Small intestine (tissue), 7 donors: ENCODE measurements around the gene CLRN1. TPM values are rescaled to one million over a fixed set of nuclear protein-coding genes. Genes with fewer than 3 reads are reported as not detected.

Source experiments
- DNase-seq, 2 donors: peaks; one replicate each; pipeline versions ENCODE4 v3.0.0 to v3.0.0-alpha.2; 2013
- FAIRE-seq: peaks from 2 replicates; lab custom pipeline; 2012; peaks lifted over from hg19 to GRCh38; lab: Jason Lieb, UNC
- H3K27ac ChIP-seq, 3 donors: one replicate each; pipeline ENCODE4 v1.5.1; 2013; ENCODE audit warnings: low read length in 2 of 3, mild to moderate bottlenecking in 2 of 3, control low read depth in 1 of 3, inconsistent platforms in 1 of 3, low read depth in 1 of 3, moderate library complexity in 1 of 3
- H3K27me3 ChIP-seq, 3 donors: one replicate each; pipeline ENCODE4 v1.6.1; 2013; ENCODE audit warnings: low read length in 3 of 3, inconsistent platforms in 1 of 3; ENCODE audit not compliant: control insufficient read depth in 3 of 3, insufficient read depth in 3 of 3
- H3K36me3 ChIP-seq, 3 donors: one replicate each; pipeline ENCODE4 v1.6.1; 2013; ENCODE audit warnings: low read length in 3 of 3, inconsistent platforms in 1 of 3, low read depth in 1 of 3, mild to moderate bottlenecking in 1 of 3, moderate library complexity in 1 of 3; ENCODE audit not compliant: control insufficient read depth in 3 of 3, insufficient read depth in 2 of 3
- H3K4me1 ChIP-seq, 3 donors: one replicate each; pipeline ENCODE4 v1.6.1; 2013; ENCODE audit warnings: low read length in 2 of 3, inconsistent platforms in 1 of 3, low read depth in 1 of 3, mild to moderate bottlenecking in 1 of 3, moderate library complexity in 1 of 3; ENCODE audit not compliant: control insufficient read depth in 3 of 3, insufficient read depth in 2 of 3
- H3K4me3 ChIP-seq, 3 donors: one replicate each; pipeline ENCODE4 v1.5.1; 2013; ENCODE audit warnings: low read length in 3 of 3, control low read depth in 1 of 3, inconsistent platforms in 1 of 3, low read depth in 1 of 3, mild to moderate bottlenecking in 1 of 3, moderate library complexity in 1 of 3
- H3K9me3 ChIP-seq, 2 donors: one replicate each; pipeline ENCODE4 v1.6.1; 2013; ENCODE audit warnings: low read depth in 1 of 2, low read length in 1 of 2; ENCODE audit not compliant: control insufficient read depth in 2 of 2, insufficient read depth in 1 of 2
- WGBS, 3 donors: extraction: QIAGEN DNeasy Blood & Tissue Kit; methylation state at CpG; one replicate each; pipeline ENCODE4 v1.1.7; 2013; 5-methylcytosine and 5-hydroxymethylcytosine counted together
- polyA plus RNA-seq, 4 donors: library from polyadenylated mRNA; stranded (reverse) in 3 of 4; unstranded in 1 of 4; fragments of 200-250 nt in 3 of 4; fragments of 120-200 nt in 1 of 4; gene quantifications; one replicate each; pipeline versions ENCODE4 v1.2.1 to v1.2.3, GENCODE V29; 2013
- donor health status: healthy with polysubstance abuse.
- donor health status: control.
- donor health status: control.
- donor health status: Bipolar disorder and iron deficiency.
- donor health status: healthy.

CLRN1 gene
- polyA plus RNA-seq, 4 donors, result 0.06 to 4.5 (median 4.0) TPM

- WGBS, 3 donors, result 46 to 78% (median 51%) methylated on average over 3 of the region's 3 CpGs
- Histone ChIP-seq H3K27ac (no peak overlapping the region), H3K27me3 (peaks cover 0 to 4% (median 0%) of the 10 kb centered on the region in 3 donors), H3K4me3 (no peak overlapping the region), H3K4me1 (no peaks in the 10 kb centered on the region), H3K36me3 (no peaks in the 10 kb centered on the region), H3K9me3 (no peaks in the 10 kb centered on the region)
- no peak for DNase-seq
- FAIRE-seq, result no peak
Measured at GRCh38 chr3:150885535-150885934, 87.0 kb downstream of the CLRN1 start.

- H3K27ac ChIP-seq, result no peak overlapping the region
- no peaks in the 10 kb centered on the region for H3K4me1 ChIP-seq
- DNase-seq (no peak), FAIRE-seq (no peak)
- no peaks in the 10 kb centered on the region for H3K9me3 ChIP-seq
- WGBS, 3 donors, result 71 to 89% (median 78%) methylated on average over 2 of the region's 2 CpGs
- H3K36me3 ChIP-seq, result no peaks in the 10 kb centered on the region
- peaks cover 0 to 4% (median 0%) of the 10 kb centered on the region in 3 donors for H3K27me3 ChIP-seq
- H3K4me3 ChIP-seq, result no peak overlapping the region
Measured at GRCh38 chr3:150878996-150879575, 93.4 kb downstream of the CLRN1 start.

DNA sequence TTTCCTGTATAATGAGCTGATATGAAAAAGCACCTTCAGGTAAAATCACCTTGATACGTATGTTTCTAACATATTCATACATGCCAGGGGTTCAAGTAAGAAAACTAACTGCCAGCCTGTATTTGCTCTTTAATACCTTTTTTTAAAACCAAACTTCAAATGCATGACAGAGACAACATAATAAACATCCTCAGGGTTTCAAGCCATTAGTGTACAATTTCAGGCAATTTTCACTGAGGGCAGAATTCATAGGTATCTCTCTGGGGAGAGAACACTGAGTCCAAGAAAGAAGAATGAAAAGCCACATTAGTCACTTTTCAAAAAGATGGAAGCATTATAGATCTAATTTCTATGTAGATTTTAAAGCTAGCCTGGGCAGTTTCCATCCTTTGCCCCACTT, 94.2 kb downstream of the CLRN1 start:
- no peaks in the 10 kb centered on the region for H3K27me3 ChIP-seq
- no peak overlapping the region for H3K4me3 ChIP-seq
- no peak overlapping the region for H3K27ac ChIP-seq
- no peak for DNase-seq
- no peaks in the 10 kb centered on the region for H3K36me3 ChIP-seq
- no peak for FAIRE-seq
- H3K4me1 ChIP-seq, result no peaks in the 10 kb centered on the region
- WGBS, 3 donors, result 88 to 93% (median 92%) methylated on average over 1 of the region's 1 CpG
- no peaks in the 10 kb centered on the region for H3K9me3 ChIP-seq

DNA sequence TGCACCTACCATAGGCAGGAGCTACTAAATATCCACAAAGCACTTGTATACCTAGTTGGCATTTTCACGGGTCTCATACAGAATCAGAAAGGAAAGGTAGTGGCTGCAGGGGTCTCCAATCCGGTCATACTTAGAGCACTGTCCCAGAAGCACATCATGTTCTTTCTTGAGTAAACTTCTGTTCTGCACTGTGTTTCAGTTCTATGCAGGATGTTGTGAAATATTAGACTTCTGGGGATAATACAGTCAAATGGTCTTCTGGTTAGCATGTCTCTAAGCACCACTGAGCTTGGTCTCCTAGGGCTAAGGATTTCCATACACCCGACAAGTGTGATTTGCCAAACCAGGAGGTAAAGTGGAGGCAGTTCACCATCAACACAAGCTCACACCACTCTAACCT, 95.2 kb downstream of the CLRN1 start:
- Histone ChIP-seq H3K27me3 (no peaks in the 10 kb centered on the region), H3K9me3 (no peaks in the 10 kb centered on the region), H3K4me3 (no peak overlapping the region), H3K36me3 (no peaks in the 10 kb centered on the region), H3K4me1 (no peaks in the 10 kb centered on the region), H3K27ac (no peak overlapping the region)
- no peak for FAIRE-seq
- 88 to 94% (median 91%) methylated on average over 3 of the region's 3 CpGs for WGBS, 3 donors
- no peak for DNase-seq

- no peak overlapping the region for H3K27ac ChIP-seq
- H3K4me1 ChIP-seq, result no peaks in the 10 kb centered on the region
- no peaks in the 10 kb centered on the region for H3K27me3 ChIP-seq
- WGBS, 3 donors, result 80 to 88% (median 83%) methylated on average over 6 of the region's 6 CpGs
- DNase-seq, result no peak
- no peak for FAIRE-seq
- no peak overlapping the region for H3K4me3 ChIP-seq
- no peaks in the 10 kb centered on the region for H3K9me3 ChIP-seq
- no peaks in the 10 kb centered on the region for H3K36me3 ChIP-seq
Measured at GRCh38 chr3:150876611-150877265, 95.8 kb downstream of the CLRN1 start.

Other genes with a start within 250 kb of the CLRN1 start
- 10 to 100 TPM; 14.5 to 20.0 (median 16.3) TPM for gene SIAH2, start 209.6 kb downstream of the CLRN1 start, polyA plus RNA-seq
- under 1 TPM in 1 of 4 donors, not detected in 3; 0.16 TPM for gene MINDY4B, start 67.3 kb downstream of the CLRN1 start, polyA plus RNA-seq
- gene MED12L, start 112.9 kb upstream of the CLRN1 start, polyA plus RNA-seq, result 1 to 10 TPM in 1 of 4 donors, under 1 TPM in 3; 0.16 to 2.4 (median 0.36) TPM
- 1 to 10 TPM; 1.6 to 3.5 (median 2.2) TPM for gene GPR171, start 230.5 kb upstream of the CLRN1 start, polyA plus RNA-seq